Right lobe of liver (tissue), 4 donors: ENCODE data around the gene EFHD1.

Experiments used
- POLR2A ChIP-seq: fragments of 450-650 bp; IDR thresholded peaks from one replicate; pipeline ENCODE4 v1.6.1; 2017; ENCODE audit warnings: antibody characterized with exemption, mild to moderate bottlenecking
- TF ChIP-seq, protein P1 (sequence below), 4 donors: fragments of 200-600 bp in 3 of 4; fragments of 450-650 bp in 1 of 4; IDR thresholded peaks; one replicate each; pipeline versions ENCODE4 v1.5.1 to v1.8.0; 2016 to 2022; ENCODE audit warnings: antibody characterized with exemption in 4 of 4, mild to moderate bottlenecking in 2 of 4
- donor health status: DM: no; HTN: no; CAD: no.
- donor health status: DM: no; HTN: no; CAD: no.
- donor health status: DM: no; HTN: yes; CAD: no.

- TF ChIP-seq, protein P1, sequence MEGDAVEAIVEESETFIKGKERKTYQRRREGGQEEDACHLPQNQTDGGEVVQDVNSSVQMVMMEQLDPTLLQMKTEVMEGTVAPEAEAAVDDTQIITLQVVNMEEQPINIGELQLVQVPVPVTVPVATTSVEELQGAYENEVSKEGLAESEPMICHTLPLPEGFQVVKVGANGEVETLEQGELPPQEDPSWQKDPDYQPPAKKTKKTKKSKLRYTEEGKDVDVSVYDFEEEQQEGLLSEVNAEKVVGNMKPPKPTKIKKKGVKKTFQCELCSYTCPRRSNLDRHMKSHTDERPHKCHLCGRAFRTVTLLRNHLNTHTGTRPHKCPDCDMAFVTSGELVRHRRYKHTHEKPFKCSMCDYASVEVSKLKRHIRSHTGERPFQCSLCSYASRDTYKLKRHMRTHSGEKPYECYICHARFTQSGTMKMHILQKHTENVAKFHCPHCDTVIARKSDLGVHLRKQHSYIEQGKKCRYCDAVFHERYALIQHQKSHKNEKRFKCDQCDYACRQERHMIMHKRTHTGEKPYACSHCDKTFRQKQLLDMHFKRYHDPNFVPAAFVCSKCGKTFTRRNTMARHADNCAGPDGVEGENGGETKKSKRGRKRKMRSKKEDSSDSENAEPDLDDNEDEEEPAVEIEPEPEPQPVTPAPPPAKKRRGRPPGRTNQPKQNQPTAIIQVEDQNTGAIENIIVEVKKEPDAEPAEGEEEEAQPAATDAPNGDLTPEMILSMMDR (IDR thresholded peaks at IDR 0.05) = no peak
- no peak for TF ChIP-seq POLR2A
Measured at GRCh38 chr2:232697807-232698110, 64.4 kb downstream of the EFHD1 start.
